ENCODE results near the gene ZAR1. TPM values are rescaled to one million over a fixed set of nuclear protein-coding genes. Genes with fewer than 3 reads are reported as not detected.

The ZAR1 gene
- total RNA-seq, 4 donors from 2014 or later = 0.41 TPM; not detected in 3

GRCh38 chr4:48526406-48526805, 36.4 kb downstream of the ZAR1 start:
- H3K36me3 ChIP-seq = no peaks in the 10 kb centered on the region
- H3K4me1 ChIP-seq = no peaks in the 10 kb centered on the region
- no peak for TF ChIP-seq POLR2A (IDR thresholded peaks at IDR 0.05)
- DNase-seq = no peak
- intact Hi-C loops (cut with DNase I; ENCODE audit: low total_unique reads) = no loop called here
- H3K4me3 ChIP-seq = no peak overlapping the region
- no peaks in the 10 kb centered on the region for H3K9me3 ChIP-seq
- H3K27ac ChIP-seq = no peak overlapping the region
- H3K27me3 ChIP-seq = no peaks in the 10 kb centered on the region

GRCh38 chr4:48538358-48538757, 48.3 kb downstream of the ZAR1 start:
- H3K4me3 ChIP-seq = no peak overlapping the region
- H3K27me3 ChIP-seq = no peaks in the 10 kb centered on the region
- no peak overlapping the region for H3K27ac ChIP-seq
- no peaks in the 10 kb centered on the region for H3K4me1 ChIP-seq
- H3K36me3 ChIP-seq = no peaks in the 10 kb centered on the region
- intact Hi-C loops (cut with DNase I; ENCODE audit: low total_unique reads) = no loop called here
- TF ChIP-seq CTCF (IDR thresholded peaks at IDR 0.05) (no peak), POLR2A (IDR thresholded peaks at IDR 0.05) (no peak)
- H3K9me3 ChIP-seq = no peaks in the 10 kb centered on the region
- DNase-seq = no peak

- Histone ChIP-seq H3K4me1 (no peaks in the 10 kb centered on the region), H3K27ac (no peak overlapping the region), H3K4me3 (no peak overlapping the region), H3K36me3 (no peaks in the 10 kb centered on the region), H3K27me3 (no peaks in the 10 kb centered on the region), H3K9me3 (no peaks in the 10 kb centered on the region)
- intact Hi-C loops (cut with DNase I; ENCODE audit: low total_unique reads) = no loop called here
- TF ChIP-seq POLR2A (IDR thresholded peaks at IDR 0.05) (no peak), CTCF (IDR thresholded peaks at IDR 0.05) (no peak)
- no peak for DNase-seq
These were observed 49.5 kb downstream of the ZAR1 start for GRCh38 chr4:48539597-48539996.

- H3K4me3 ChIP-seq = no peak overlapping the region
- TF ChIP-seq CTCF (IDR thresholded peaks at IDR 0.05) = no peak
- TF ChIP-seq POLR2A (IDR thresholded peaks at IDR 0.05) = no peak
- DNase-seq = no peak
- intact Hi-C loops (cut with DNase I; ENCODE audit: low total_unique reads) = no loop called here
- H3K27ac ChIP-seq = no peak overlapping the region
- no peaks in the 10 kb centered on the region for H3K36me3 ChIP-seq
- no peaks in the 10 kb centered on the region for H3K9me3 ChIP-seq
- no peaks in the 10 kb centered on the region for H3K27me3 ChIP-seq
- no peaks in the 10 kb centered on the region for H3K4me1 ChIP-seq
These were observed 52.8 kb downstream of the ZAR1 start for GRCh38 chr4:48542888-48543287.

GRCh38 chr4:48543796-48544195, 53.7 kb downstream of the ZAR1 start:
- no peak overlapping the region for H3K27ac ChIP-seq
- no peaks in the 10 kb centered on the region for H3K36me3 ChIP-seq
- H3K4me3 ChIP-seq = no peak overlapping the region
- intact Hi-C loops (cut with DNase I; ENCODE audit: low total_unique reads) = no loop called here
- no peak for DNase-seq
- TF ChIP-seq CTCF (IDR thresholded peaks at IDR 0.05) (no peak), POLR2A (IDR thresholded peaks at IDR 0.05) (no peak)
- H3K4me1 ChIP-seq = no peaks in the 10 kb centered on the region
- H3K9me3 ChIP-seq = no peaks in the 10 kb centered on the region
- no peaks in the 10 kb centered on the region for H3K27me3 ChIP-seq

Other genes starting within 250 kb of the ZAR1 start
- 1 to 10 TPM in 3 of 4 donors, under 1 TPM in 1; under 0.01 to 6.8 (median 2.6) TPM for gene TEC, start 220.4 kb upstream of the ZAR1 start, total RNA-seq
- 100 to 1,000 TPM in 1 of 4 donors, 10 to 100 TPM in 3; 20.0 to 120 (median 62.0) TPM for gene SLAIN2, start 148.7 kb upstream of the ZAR1 start, total RNA-seq
- gene SLC10A4, start 6.9 kb upstream of the ZAR1 start, total RNA-seq = 1 to 10 TPM in 1 of 4 donors, under 1 TPM in 1, not detected in 2; 0.24 to 1.2 TPM